ENCODE results near the gene OPN3. TPM values are rescaled to one million over a fixed set of nuclear protein-coding genes. Genes with fewer than 3 reads are reported as not detected.
A peak's percentile ranks its signal among the peaks of the same experiment; 100 is the strongest.

The OPN3 gene, protein sequence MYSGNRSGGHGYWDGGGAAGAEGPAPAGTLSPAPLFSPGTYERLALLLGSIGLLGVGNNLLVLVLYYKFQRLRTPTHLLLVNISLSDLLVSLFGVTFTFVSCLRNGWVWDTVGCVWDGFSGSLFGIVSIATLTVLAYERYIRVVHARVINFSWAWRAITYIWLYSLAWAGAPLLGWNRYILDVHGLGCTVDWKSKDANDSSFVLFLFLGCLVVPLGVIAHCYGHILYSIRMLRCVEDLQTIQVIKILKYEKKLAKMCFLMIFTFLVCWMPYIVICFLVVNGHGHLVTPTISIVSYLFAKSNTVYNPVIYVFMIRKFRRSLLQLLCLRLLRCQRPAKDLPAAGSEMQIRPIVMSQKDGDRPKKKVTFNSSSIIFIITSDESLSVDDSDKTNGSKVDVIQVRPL
- 8.6 and 10.0 TPM in 2 replicates for total RNA-seq (2021)
- long read RNA-seq, partial matches to known transcripts = 0 of 2 reads
- long read RNA-seq, other reads (novel, unspliced or antisense) = 2 of 2 reads

DNA sequence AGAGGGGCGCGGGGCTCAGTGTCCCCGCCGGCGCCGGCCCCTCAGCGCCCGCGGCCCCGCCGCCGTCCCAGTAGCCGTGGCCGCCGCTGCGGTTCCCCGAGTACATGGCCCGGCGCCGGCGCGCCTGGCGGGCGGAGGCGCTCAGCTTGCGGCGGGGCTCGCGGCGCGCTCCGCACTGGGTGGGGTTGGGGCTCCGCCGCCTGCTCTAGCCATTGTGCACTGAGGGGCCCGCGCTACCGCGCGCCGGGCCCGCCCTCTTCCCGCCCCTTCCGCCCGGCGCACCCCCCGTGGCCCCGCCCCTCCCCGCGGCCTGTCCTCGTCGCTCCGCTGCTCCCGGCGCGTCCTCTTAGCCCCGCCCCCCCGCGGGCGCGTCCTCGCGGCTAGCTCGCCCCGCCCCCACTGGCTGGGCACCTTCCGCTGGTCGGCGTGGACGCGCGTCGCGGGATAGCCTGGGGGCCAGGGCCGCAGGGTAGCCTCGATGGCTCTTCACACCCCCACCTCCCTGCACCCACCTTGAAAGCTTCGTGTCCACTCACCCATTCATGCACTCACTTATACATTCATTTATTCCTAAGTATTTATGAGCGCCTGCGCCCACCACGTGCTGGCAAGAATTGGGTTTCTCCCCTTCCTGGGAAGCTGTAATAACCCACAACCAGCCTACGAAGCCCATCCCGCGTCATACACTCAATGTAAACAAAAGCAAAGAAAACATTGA is at the start of gene OPN3, which contains the start of gene CHML:
TSS of gene OPN3 (minus strand) at position 221 of the 718 bp plus-strand sequence. CDS start at position 106, 115 bp downstream.
TSS of gene CHML (minus strand) at position 221 of the 718 bp plus-strand sequence. CDS start 4,603 bp downstream, outside the sequence.
- Histone ChIP-seq H3K23me2 (ENCODE audit: insufficient read length, low read depth, low read length, poor library complexity, severe bottlenecking) (peaks cover 3% of the 10 kb centered on the region), H3K18ac (ENCODE audit: insufficient read length, low read depth, low read length) (peak within 1 kb of the TSS; percentile 92), H2BK12ac (ENCODE audit: insufficient read length, low read depth, low read length) (no peak within 1 kb of the TSS), H3K79me1 (ENCODE audit: insufficient read depth, low read depth, low read length, poor library complexity, severe bottlenecking) (no peaks in the 10 kb centered on the region), H2BK120ac (ENCODE audit: low read depth, low read length, poor library complexity, severe bottlenecking) (no peak within 1 kb of the TSS), H3K4ac (ENCODE audit: low read depth, low read length) (no peak within 1 kb of the TSS), H2AK5ac (ENCODE audit: insufficient read length, low read length) (no peak within 1 kb of the TSS), H3K4me2 (ENCODE audit: insufficient read depth, insufficient read length, low read length) (peak within 1 kb of the TSS; percentile 87), H3K27ac (ENCODE audit: insufficient read length, low read depth, low read length) (peak within 1 kb of the TSS; percentile 35), H3K27me3 (ENCODE audit: insufficient read depth, low read length) (no peaks in the 10 kb centered on the region), H3K79me2 (ENCODE audit: insufficient read depth, low read length) (peaks cover 20% of the 10 kb centered on the region; the same call in 1 of the 2 replicates), H3K9ac (ENCODE audit: extremely low read depth, insufficient read length, low read length) (peak within 1 kb of the TSS; percentile 99), H3K4me1 (ENCODE audit: insufficient read depth, low read length) (peaks cover 6% of the 10 kb centered on the region; the same call in 1 of the 2 replicates), H2AFZ (ENCODE audit: low read length) (peak within 1 kb of the TSS; percentile 66), H2BK20ac (ENCODE audit: low read depth, low read length, poor library complexity, severe bottlenecking) (no peak within 1 kb of the TSS), H4K91ac (ENCODE audit: insufficient read length, low read depth, low read length) (no peak within 1 kb of the TSS), H3T11ph (ENCODE audit: low read length) (no peak within 1 kb of the TSS), H4K8ac (replicated peaks; ENCODE audit: insufficient read length, low read depth, low read length) (no peak within 1 kb of the TSS), H4K5ac (ENCODE audit: insufficient read length, low read depth, low read length) (no peak within 1 kb of the TSS), H3K56ac (ENCODE audit: insufficient read length, low read depth, low read length) (no peak within 1 kb of the TSS), H2BK5ac (ENCODE audit: insufficient read length, low read length) (peak within 1 kb of the TSS; percentile 31), H3K9me3 (ENCODE audit: control insufficient read depth, low read depth, low read length) (no peaks in the 10 kb centered on the region), H2BK15ac (ENCODE audit: low read depth, low read length) (no peak within 1 kb of the TSS), H4K20me1 (ENCODE audit: control insufficient read depth, insufficient read depth, insufficient read length) (no peaks in the 10 kb centered on the region), H3K14ac (ENCODE audit: insufficient read depth, low read length) (peak within 1 kb of the TSS; percentile 99), H3K23ac (ENCODE audit: insufficient read length, low read depth, low read length) (no peak within 1 kb of the TSS)
- Mint-ChIP-seq H3K4me3 (peak within 1 kb of the TSS; percentile 86 to 89), H3K9me3 (peaks cover 13 to 17% of the 10 kb centered on the region in 2 experiments), H3K27me3 (ENCODE audit: low read depth) (peaks cover 16% of the 10 kb centered on the region), H3K27ac (peak within 1 kb of the TSS; percentile 2 to 92 (median 31); a peak in 6 of 7 replicates), H3K36me3 (ENCODE audit: insufficient read depth in 1 of 3, low read depth in 3 of 3) (peaks cover 10 to 29% (median 21%) of the 10 kb centered on the region in 3 experiments), H3K4me1 (peaks cover 24 to 25% of the 10 kb centered on the region in 2 experiments)
- no CpG with 5 or more reads among the region's 81 CpGs for WGBS (ENCODE audit: extremely low coverage, insufficient read length, low lambda C conversion rate)
- peak; percentile 93 for DNase-seq
- no peak; the same call in 2 of the 3 replicates for TF ChIP-seq CTCF (conservative IDR thresholded peaks at IDR 0.05)

Measured in H9 (cell line).